NCI-H146 (cell line): ENCODE measurements around the gene CS.
"Not testable (repeated sequence)": the region's sequence is repeated elsewhere in the genome, so short reads cannot be mapped to it uniquely, and the experiment has no call there.

Experiments
- DNase-seq: peaks from one replicate; lab custom pipeline; 2025; lab: John Stamatoyannopoulos, UW

Gene CS

DNA sequence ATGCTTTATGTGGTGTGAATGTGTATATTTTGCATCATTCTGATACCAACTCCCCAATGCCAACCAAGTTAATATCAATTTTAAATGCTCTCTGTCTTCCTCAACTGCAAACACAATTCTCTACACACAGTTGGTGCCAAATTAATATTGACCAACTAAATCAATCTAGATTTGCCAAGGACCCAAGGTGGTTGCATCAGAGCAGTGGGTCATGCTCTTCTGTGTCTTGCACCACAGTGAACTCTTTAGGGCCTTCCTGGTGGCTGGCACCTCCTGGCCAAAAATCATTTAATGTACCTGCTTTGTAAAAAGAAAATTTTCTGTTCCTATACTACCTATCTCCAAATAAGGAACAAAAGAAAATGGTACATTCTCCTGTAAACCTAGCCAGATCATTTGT is 19.3 kb downstream of the CS start:
- DNase-seq = no peak

DNA sequence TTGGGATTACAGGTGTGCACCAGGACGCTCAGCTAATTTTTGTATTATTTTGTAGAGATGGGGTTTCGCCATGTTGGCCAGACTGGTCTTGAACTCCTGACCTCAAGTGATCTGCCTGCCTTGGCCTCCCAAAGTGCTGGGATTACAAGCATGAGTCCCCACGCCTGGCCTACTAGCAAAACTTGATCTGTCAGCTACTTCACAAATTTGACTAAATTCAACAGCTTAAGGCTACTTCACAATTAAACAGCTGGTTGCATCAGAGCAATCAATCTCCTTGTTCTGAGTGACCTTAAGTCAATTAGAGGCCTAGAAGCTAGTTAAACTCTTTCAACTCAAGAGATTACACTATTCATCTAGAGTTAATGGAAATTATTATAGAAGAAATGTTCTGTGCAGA is 21.2 kb downstream of the CS start:
- no peak for DNase-seq

DNA sequence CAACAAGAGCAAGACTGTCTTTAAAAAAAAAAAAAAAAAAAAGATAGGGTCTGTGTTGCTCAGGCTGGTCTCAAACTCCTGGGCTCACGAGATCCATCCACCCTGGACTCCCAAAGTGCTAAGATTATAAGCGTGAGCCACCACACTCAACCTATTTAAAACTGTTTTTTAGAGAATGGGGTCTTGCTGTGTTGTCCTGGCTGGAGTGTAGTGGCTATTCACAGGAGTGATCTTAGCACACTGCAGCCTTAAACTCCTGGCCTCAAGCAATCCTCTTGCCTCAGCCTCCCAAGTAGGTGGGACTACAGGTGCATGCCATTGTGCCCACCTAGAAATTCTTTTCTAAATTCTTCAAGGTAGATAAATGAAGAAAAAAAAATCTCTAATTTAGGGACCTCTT is 25.8 kb downstream of the CS start:
- no peak for DNase-seq

- DNase-seq = not testable (repeated sequence)
Observed at GRCh38 chr12:56272468-56272867, 27.7 kb downstream of the CS start.

DNA sequence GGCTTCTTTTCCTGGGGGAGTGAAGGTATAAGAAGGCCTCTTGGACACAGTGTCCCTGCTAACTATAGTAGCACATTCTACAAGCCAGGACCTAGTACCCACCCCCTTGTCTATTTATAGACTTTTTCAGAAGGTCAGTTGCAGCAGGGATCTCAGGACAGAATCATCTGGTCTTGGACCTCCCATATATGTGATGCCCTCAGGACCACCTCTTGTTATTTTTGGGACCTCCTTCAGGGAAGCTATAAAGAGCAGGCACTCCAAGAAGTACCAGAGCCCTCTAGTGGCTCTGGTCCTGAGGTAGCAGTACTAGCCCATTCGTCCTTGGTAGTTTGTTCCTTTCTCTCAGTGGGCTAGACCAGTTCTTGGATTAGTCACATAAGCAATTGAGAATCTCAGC is 29.1 kb downstream of the CS start:
- DNase-seq = no peak

DNA sequence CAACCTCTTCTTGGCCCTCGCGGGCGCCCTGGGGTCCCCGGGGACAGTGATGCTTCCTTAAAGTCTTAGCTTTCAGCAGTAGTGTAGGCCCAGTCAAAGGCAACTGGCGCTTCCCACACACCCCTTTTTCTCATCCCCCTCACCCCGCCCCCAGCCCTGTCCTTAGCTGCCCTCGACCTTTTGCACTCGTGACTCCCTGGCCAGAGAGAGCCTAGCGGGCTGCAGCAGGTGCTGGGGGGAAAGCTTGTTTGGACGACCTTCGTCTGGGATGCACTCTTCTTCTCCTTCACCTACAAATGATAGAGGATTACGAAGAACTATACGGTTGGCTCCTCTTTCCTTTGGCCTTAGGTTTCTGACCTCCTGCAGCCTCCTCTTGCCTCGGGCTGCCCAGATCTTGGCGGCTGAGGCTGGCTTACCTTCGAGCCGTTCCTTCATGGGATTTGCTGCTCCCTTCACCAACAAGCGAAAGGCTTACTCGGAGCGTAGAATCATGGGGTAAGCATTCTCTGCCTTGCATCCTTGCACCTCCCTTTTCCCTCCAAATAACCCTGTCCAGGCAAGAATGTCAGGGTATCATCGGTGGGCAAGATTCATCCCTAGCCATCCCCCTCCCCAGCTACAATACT is 32.6 kb downstream of the CS start:
- DNase-seq = no peak

DNA sequence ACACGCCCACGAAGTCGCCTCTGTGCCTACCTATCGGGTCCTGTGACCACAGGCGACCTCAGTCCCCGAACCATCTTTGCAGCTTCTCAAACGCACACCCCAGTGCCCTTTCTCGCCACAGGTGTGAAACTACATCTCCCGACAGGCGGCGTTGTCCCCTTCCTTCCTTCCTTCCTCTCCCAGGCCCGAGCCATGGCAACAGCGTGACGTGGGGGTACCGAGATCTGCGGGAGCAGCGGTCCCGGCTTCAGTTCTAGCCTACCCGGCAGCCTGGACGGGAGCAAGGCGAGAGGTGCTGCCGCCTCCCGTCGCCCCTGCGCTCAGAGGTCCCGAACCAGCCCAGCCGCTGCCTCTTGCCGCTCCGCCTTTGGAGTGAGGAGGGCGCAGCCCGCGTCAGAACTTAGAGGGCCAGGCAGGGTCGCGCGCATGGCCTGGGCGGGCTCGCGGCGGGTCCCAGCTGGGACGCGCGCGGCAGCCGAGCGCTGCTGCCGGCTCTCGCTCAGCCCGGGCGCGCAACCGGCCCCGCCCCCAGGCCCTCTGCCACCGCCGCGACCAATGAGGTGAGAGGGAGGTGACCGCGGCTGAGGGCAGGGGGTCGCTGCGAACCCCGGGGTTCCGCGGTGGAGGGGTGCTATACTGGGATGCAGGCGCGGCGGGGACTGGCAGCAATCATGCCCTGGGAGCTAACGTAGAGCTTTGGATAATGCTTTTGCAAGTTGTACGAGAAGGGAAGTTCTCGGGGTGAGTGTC is 33.3 kb downstream of the CS start, which contains the start of gene COQ10A:
Gene COQ10A (plus strand): TSS at position 250 of the 750 bp plus-strand sequence. CDS start 177 bp downstream, at position 427.
- peak; percentile 92 for DNase-seq

- not testable (repeated sequence) for DNase-seq
Observed at GRCh38 chr12:56266068-56266692, 34.0 kb downstream of the CS start.

DNA sequence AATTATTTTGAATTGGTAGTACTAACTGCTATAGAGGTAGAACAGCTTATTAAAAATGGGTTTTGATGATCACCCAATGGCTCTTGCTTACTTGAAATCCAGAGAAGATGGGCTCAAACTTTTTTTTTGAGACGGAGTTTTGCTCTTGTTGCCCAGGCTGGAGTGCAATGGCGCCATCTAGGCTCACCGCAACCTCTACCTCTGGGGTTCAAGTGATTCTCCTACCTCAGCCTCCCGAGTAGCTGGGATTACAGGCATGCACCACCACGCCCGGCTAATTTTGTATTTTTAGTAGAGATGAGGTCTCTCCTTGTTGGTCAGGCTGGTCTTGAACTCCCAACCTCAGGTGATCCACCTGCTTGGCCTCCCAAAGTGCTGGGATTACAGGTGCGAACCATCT is 37.2 kb downstream of the CS start:
- not testable (repeated sequence) for DNase-seq

DNA sequence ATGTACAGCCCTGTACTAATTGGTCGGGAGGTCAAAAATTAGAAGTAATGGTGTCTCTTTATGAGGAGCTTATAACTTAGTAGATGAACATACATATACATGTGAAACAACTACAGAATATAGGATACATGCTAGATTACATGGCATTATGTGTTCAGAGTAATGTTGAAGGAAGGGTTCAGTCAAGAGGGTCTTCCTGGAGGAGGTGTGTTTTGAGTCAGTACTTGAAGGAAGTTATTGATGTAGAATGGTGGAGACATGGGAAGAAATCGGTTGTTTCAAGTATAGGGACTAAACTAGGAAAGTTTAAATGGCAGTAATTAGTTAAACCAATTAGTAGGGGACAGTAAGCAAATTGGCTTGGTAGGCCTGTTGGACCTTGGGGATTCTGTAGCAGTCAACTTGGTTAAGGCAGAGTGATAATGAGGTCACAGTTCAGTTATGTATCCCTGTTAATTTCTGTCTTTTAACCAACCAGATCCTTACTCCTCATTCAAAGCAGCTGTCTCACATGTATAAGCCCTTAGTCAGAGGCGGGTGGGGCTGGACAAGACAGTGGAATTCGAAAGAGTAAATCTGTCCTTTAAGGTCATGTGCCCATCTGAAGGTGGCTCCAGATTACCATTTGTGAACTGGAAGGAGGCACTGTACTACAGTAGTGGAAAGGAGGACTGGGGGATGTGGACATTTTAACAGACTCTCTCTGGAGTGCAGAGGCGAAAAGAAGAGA is 38.5 kb downstream of the CS start:
- DNase-seq = no peak

GRCh38 chr12:56260921-56261320 is 39.2 kb downstream of the CS start:
- DNase-seq = no peak

DNA sequence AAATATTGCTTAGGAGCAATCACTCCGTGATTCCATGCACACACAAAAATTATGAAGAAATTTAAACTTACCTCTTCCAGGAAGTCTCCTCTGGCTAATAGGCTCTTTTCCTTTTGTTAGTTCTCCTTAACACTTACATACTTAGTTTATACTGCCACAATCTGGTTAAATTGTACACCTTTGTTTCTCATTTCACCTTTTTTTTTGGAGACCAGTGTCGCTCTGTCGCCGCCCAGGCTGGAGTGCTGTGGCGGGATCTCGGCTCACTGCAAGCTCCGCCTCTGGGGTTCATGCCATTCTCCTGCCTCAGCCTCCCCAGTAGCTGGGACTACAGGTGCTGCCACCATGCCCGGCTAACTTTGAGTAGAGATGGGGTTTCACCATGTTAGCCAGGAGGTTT is 39.8 kb downstream of the CS start:
- DNase-seq = no peak

- no peak for DNase-seq
Observed at GRCh38 chr12:56258820-56259183, 41.3 kb downstream of the CS start.

- DNase-seq = peak; percentile 78
Observed at GRCh38 chr12:56258068-56258819, 41.9 kb downstream of the CS start, which contains the start of gene ANKRD52. TSS of gene ANKRD52 (minus strand) at chr12:56258384. CDS start at chr12:56258269, 115 bp downstream.

- peak; percentile 66 for DNase-seq
Observed at GRCh38 chr12:56257491-56258067, 42.6 kb downstream of the CS start.

DNA sequence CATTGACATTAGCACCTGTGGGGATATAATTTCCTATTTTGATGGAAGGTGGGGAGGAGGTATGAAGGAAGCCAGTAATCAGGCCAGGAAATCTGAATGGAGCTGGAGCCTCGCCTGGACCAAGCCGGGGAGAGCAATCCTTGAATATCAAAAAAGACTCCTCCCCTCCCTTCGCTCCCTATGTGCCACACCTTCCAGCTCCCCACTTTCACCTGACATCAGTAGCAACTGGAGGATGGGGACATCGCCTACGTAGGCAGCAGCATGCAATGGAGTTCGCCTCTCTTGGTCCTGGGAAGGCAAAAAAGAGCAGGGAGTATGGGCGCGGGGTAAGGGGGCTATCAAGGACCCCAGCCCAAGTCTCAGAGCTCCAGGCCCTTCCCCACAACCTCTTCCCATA is 43.1 kb downstream of the CS start:
- DNase-seq = no peak

- no peak for DNase-seq
Observed at GRCh38 chr12:56256326-56256960, 43.7 kb downstream of the CS start.

GRCh38 chr12:56255671-56256070 is 44.5 kb downstream of the CS start:
- DNase-seq = no peak

- DNase-seq = no peak
Observed at GRCh38 chr12:56253091-56253490, 47.0 kb downstream of the CS start.

- no peak for DNase-seq
Observed at GRCh38 chr12:56252649-56253048, 47.5 kb downstream of the CS start.

GRCh38 chr12:56248711-56249110 is 51.4 kb downstream of the CS start:
- no peak for DNase-seq
